HUES48 (cell line): Measurements from ENCODE around the gene VPS37C.

Experiments
- H3K27ac ChIP-seq: one replicate; pipeline ENCODE4 v1.7.0; 2013; ENCODE audit warnings: low read depth, low read length, inconsistent platforms
- H3K27me3 ChIP-seq: 2 replicates; pipeline ENCODE4 v1.6.1; 2013; ENCODE audit warnings: mild to moderate bottlenecking, low read length; ENCODE audit not compliant: control insufficient read depth, insufficient read depth
- H3K36me3 ChIP-seq: 2 replicates; pipeline ENCODE4 v1.6.1; 2013; ENCODE audit warnings: low read length; ENCODE audit not compliant: control insufficient read depth, insufficient read depth
- H3K4me1 ChIP-seq: 2 replicates; pipeline ENCODE4 v1.6.1; 2013; ENCODE audit warnings: mild to moderate bottlenecking, low read length; ENCODE audit not compliant: control insufficient read depth, insufficient read depth
- H3K4me3 ChIP-seq: 2 replicates; pipeline ENCODE4 v1.5.1; 2013; ENCODE audit warnings: mild to moderate bottlenecking, low read depth, low read length
- H3K9ac ChIP-seq: 2 replicates; pipeline ENCODE4 v1.6.1; 2013; ENCODE audit warnings: mild to moderate bottlenecking, low read depth, low read length, moderate library complexity
- H3K9me3 ChIP-seq: 2 replicates; pipeline ENCODE4 v1.6.1; 2013; ENCODE audit warnings: low read length; ENCODE audit not compliant: control insufficient read depth, insufficient read depth

VPS37C gene

DNA sequence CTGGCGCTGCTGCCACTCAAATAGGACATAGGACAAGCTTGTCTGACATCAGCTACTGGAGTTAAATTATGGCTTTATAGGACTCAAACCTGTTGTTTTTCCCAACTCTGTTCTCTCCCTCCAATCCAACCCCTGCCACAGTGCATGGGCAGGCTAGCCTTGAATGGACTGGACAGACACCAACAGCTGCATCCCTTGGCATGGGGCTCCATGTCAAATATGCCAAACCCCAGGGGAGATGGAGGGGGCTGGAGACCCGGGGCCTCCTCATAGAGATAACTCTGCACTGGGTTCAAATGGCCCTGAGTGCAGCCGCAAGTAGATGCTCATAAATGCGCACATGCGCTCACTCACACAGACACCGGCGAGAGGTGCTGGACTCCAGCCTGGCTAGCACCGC lies 30.0 kb downstream of the VPS37C start:
- peaks cover 6% of the 10 kb centered on the region; the same call in 1 of the 2 replicates for H3K4me1 ChIP-seq

DNA sequence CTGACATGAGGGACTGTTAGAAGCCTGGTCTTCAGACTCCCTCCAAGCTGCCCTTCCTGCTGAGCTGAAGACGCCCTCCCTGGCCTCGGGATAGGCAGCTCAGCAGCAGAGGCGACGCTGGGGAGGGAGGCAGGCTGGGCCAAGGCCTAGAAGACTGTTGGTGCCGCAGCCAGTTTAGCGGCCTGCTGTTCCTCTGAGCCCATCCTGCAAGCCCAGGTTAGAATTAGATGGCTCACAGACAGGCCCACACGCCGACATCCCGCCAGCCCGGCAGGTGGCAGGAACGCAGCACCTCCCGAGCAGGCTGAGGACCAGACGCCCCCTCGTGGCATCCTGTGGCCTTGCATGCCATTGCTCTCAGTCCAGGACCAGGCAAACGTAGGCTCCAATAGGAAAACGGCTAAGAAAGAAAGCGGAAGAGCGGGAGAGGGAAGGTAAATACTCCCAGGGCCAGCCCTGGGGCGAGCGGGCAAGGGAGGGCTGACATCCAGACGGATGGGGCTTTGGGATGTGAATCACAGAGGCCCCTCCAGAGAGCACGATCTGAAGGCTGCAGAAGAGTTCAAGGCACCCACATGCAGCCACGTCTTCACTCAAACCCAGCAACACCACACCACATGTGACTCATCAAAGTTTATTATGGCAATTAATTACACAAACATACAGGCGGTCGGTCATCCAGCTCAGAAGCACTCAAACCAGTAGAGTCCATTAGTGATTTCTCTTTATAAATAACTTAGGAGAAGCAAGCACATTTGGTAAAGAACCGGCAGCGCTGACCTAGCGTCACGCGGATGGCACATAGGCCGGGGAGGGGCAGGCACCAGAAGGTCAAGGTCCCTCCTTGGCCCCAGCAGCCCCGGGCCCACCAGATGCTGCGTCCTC lies 31.3 kb downstream of the VPS37C start:
- H3K36me3 ChIP-seq: peaks cover 4% of the 10 kb centered on the region; the same call in 1 of the 2 replicates
- no peak overlapping the region for H3K4me3 ChIP-seq
- H3K4me1 ChIP-seq: peaks cover 6% of the 10 kb centered on the region; the same call in 1 of the 2 replicates
- H3K27ac ChIP-seq: no peak overlapping the region
- H3K9ac ChIP-seq: no peak overlapping the region
- H3K9me3 ChIP-seq: no peaks in the 10 kb centered on the region
- no peaks in the 10 kb centered on the region for H3K27me3 ChIP-seq

More for the DNA sequence above, 30.0 kb downstream of the VPS37C start:
- Histone ChIP-seq H3K9me3 (no peaks in the 10 kb centered on the region), H3K9ac (no peak overlapping the region), H3K4me3 (no peak overlapping the region), H3K36me3 (peaks cover 4% of the 10 kb centered on the region; the same call in 1 of the 2 replicates), H3K27ac (no peak overlapping the region), H3K27me3 (no peaks in the 10 kb centered on the region)

DNA sequence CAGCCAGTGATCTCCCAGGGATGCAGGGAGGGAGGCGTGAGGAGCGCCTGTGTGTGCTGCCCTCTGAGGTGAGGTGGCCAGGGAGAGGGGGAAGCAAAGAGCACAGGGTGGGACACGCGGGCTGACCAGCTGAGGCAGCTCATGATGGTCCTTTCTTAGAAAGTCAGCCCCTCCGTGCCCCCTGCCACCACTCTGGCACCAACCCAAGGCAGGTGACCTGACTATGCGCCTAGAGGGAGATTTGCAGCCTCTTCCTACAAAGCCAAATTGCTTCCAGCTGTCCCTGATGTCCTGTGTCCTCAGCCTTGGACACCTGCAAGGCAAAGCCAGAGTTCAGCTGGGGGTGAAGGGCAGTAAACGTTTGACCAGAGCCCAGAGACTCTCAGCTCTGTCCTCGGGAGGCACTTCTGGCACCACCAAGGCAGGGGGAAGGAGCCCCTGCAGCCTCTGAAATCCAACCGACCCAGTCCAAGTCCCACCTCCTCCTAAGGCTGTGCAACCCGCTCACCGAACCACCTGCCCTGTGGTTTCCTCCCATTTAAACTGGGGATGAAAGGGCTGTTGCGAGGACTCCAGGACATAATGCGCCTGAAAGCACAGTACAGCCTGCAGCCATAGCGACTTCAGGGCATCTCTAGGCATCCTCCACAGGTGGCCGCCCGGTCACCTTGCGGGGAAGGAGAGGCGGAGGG lies 32.1 kb downstream of the VPS37C start:
- Histone ChIP-seq H3K36me3 (peaks cover 4% of the 10 kb centered on the region; the same call in 1 of the 2 replicates), H3K27ac (no peak overlapping the region), H3K27me3 (no peaks in the 10 kb centered on the region), H3K4me3 (no peak overlapping the region), H3K9ac (no peak overlapping the region), H3K4me1 (peaks cover 6% of the 10 kb centered on the region; the same call in 1 of the 2 replicates), H3K9me3 (no peaks in the 10 kb centered on the region)

DNA sequence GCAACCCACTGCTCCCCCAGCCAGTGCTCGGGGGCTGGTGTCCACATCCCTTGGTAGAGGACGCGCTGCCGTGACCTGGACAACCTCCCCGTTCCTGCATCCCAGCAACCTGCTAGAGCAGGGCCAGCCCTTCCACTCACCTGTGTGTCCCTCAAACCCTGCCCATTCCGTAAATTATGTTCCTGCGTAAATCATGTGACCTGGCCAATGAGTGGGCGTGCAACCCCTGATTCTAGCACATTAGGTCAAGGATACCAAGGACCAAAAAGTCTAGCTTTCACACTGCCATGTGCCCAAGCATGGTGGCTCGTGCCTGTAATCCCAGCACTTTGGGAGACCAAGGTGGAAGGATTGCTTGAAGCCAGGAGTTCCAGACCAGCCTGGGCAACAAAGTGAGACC lies 33.2 kb downstream of the VPS37C start:
- no peak overlapping the region for H3K27ac ChIP-seq
- H3K4me3 ChIP-seq: no peak overlapping the region
- H3K9me3 ChIP-seq: no peaks in the 10 kb centered on the region
- H3K27me3 ChIP-seq: no peaks in the 10 kb centered on the region
- H3K4me1 ChIP-seq: peaks cover 6% of the 10 kb centered on the region; the same call in 1 of the 2 replicates
- no peak overlapping the region for H3K9ac ChIP-seq
- peaks cover 4% of the 10 kb centered on the region; the same call in 1 of the 2 replicates for H3K36me3 ChIP-seq

DNA sequence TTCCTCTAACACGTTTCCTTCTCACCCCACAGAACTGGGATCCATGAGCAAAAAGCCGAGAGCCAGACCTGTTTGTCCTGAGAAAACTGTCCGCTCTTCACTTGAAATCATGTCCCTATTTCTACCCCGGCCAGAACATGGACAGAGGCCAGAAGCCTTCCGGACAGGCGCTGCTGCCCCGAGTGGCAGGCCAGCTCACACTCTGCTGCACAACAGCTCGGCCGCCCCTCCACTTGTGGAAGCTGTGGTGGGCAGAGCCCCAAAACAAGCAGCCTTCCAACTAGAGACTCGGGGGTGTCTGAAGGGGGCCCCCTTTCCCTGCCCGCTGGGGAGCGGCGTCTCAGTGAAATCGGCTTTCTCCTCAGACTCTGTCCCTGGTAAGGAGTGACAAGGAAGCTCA lies 35.0 kb downstream of the VPS37C start:
- Histone ChIP-seq H3K9me3 (no peaks in the 10 kb centered on the region), H3K27ac (no peak overlapping the region), H3K9ac (no peak overlapping the region), H3K27me3 (no peaks in the 10 kb centered on the region), H3K36me3 (no peaks in the 10 kb centered on the region), H3K4me3 (no peak overlapping the region), H3K4me1 (peaks cover 6% of the 10 kb centered on the region; the same call in 1 of the 2 replicates)

DNA sequence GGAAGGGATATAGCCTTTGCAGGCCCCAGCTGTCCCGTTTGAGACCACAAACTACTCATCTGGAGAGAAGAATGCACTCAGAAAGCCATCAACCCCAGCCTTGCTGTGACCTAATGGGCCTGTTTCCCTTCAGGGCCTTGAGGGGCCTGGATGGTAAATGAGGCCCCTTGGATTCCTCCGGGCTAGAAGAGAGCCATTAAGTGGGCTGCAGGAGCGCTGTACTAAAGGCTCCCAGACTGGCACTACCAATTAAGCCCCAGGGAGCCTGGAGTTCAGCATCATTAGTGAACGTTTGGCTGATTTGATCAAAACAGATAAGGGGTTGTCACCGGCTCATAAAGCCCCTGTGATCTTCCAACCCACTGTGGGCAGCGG lies 35.9 kb downstream of the VPS37C start:
- no peak overlapping the region for H3K27ac ChIP-seq
- H3K36me3 ChIP-seq: no peaks in the 10 kb centered on the region
- no peaks in the 10 kb centered on the region for H3K9me3 ChIP-seq
- no peak overlapping the region for H3K9ac ChIP-seq
- H3K4me1 ChIP-seq: peaks cover 6% of the 10 kb centered on the region; the same call in 1 of the 2 replicates
- H3K27me3 ChIP-seq: no peaks in the 10 kb centered on the region
- no peak overlapping the region for H3K4me3 ChIP-seq

DNA sequence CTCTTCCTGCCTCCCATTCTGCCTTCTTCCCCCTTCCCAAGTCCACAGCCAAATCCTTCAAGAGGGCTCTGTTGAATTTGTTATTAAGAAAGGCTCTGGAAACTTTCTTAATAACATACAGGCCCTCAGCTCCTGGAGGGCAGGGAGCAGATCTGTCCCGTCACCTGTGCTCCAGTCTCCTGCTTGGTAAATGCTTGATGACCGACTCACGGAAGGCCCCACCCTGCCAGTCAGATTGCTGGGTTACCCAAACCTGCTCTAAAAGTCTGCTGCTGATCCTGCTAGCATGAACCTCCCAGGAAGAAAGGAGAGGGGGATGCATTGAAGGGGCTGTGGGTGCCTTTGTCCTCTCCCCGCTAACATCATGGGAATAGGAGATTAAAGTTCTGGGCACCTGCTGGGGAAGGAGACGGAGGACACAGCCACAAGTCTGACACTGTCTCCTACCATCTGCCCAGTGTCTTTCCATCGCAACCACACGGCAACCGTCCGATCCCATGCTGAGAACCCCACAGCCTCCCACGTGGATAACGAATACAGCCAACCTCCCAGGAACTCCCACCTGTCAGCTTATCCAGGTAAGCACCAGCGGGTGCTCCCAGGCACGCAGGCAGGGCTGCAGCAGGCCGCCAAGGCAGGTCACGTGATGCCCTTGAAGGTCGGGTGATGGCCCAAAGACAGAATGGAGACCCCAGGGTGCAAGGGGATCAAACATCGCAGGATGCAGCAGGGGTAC lies 36.5 kb downstream of the VPS37C start:
- peaks cover 6% of the 10 kb centered on the region; the same call in 1 of the 2 replicates for H3K4me1 ChIP-seq

DNA sequence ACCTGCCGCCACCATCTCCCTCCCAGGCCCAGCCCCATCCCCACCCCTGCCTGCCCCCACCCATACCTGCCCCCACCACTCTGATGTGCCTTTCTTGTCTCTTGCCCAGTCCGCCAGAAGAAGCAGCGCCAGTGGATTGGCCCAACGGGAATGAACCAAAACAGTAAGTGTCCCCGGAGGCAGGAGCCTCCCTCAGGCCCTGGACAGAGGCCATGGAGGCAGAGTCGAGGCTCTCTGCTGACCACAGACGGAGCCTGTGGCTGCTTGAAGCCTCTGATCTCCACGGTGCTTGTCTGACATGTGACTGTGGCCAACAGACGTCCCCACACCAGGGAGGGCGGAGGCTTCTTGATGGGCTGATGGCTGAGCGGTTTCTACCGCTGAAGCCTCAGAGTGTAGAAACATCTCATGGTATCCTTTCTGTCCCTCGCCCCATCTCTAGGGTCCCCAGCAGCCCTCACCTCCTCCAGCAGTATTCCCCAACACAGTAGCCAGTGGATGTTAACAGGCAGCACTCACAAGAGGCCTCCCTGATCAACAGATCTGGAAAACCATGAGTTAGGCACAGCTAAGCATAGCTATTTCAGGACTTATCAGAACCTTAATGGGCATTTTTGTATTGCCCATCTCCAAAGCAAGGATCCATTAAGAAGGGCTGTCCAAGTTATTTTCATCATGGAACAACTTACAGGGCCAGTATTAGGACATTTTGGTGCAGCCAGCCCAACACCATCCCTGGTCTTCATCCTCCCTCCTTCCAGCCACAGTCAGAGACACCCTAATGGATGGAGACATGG lies 37.3 kb downstream of the VPS37C start:
- Histone ChIP-seq H3K9me3 (no peaks in the 10 kb centered on the region), H3K27me3 (no peaks in the 10 kb centered on the region), H3K27ac (no peak overlapping the region), H3K36me3 (no peaks in the 10 kb centered on the region), H3K4me1 (no peaks in the 10 kb centered on the region), H3K9ac (no peak overlapping the region), H3K4me3 (no peak overlapping the region)

More for the DNA sequence above, 36.5 kb downstream of the VPS37C start:
- H3K4me3 ChIP-seq: no peak overlapping the region
- H3K27me3 ChIP-seq: no peaks in the 10 kb centered on the region
- H3K27ac ChIP-seq: no peak overlapping the region
- H3K9me3 ChIP-seq: no peaks in the 10 kb centered on the region
- no peak overlapping the region for H3K9ac ChIP-seq
- H3K36me3 ChIP-seq: no peaks in the 10 kb centered on the region

DNA sequence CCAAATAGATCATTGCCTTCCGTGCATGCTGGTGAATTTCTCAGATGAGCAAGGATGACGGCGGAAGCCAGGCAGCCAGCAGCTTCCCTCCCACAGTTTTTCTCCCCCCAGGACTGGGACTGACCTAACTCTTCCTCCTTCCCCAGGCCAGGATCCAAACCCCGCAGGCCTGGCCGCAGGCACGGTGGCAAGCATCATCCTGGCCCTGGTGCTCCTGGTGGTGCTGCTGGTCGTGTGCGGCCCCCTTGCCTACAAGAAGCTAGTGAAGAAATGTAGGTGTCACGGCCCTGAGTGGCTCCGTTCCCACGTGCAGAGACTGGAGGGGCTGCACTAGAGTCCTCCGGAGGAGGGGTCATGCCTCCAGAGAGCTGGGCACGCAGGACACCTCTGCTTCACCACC lies 38.5 kb downstream of the VPS37C start:
- Histone ChIP-seq H3K9me3 (no peaks in the 10 kb centered on the region), H3K4me3 (no peak overlapping the region), H3K4me1 (no peaks in the 10 kb centered on the region), H3K36me3 (no peaks in the 10 kb centered on the region), H3K27me3 (no peaks in the 10 kb centered on the region), H3K27ac (no peak overlapping the region), H3K9ac (no peak overlapping the region)

DNA sequence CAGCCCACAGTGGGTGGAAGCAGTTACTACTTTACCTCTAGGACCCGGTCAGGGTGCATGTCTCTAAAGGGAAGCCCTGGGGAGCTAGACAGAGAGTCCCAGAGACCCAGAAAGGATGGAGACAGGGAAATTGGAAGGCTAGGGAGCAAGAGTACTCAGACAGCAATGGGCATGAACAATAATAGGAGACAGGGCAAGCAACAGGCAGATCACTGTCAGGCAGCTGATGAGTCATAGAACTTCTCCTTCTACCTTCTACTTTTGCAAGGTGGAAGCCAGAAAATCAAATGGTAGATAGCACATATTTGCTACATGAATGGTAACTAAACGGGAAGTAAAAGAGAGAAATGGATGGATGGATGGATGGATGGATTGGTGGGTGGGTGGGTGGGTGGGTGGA lies 39.3 kb downstream of the VPS37C start:
- no peak overlapping the region for H3K9ac ChIP-seq
- H3K4me3 ChIP-seq: no peak overlapping the region
- no peaks in the 10 kb centered on the region for H3K36me3 ChIP-seq
- H3K9me3 ChIP-seq: no peaks in the 10 kb centered on the region
- H3K4me1 ChIP-seq: no peaks in the 10 kb centered on the region
- H3K27ac ChIP-seq: no peak overlapping the region
- no peaks in the 10 kb centered on the region for H3K27me3 ChIP-seq
